ENCODE data around the gene U2AF1L4. TPM values are rescaled to one million over a fixed set of nuclear protein-coding genes. Genes with fewer than 3 reads are reported as not detected.

Gene U2AF1L4
- total and polyA plus RNA-seq, 10 of the 15 experiments (the other 5 are each of a cell fraction or from before 2014, with no cell fraction given): 7.9 to 21.6 (median 15.1) TPM

DNA sequence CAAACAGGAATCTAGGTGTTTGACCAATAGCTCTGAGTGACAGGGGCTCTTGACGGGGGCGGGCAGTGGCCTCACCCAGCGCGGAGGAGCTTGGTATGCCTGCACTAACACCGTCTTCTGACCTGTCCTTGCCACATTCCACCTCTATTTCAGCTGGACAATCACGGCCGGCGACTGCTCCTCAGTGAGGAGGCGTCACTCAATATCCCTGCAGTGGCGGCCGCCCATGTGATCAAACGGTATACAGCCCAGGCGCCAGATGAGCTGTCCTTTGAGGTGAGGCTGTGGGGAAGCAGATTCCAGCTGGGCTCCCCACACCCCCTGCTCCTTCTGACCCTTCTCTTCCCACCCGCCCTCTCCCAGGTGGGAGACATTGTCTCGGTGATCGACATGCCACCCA is 34.8 kb upstream of the U2AF1L4 start:
- Histone ChIP-seq H3K27ac (ENCODE audit: control insufficient read depth, insufficient read depth) (no peak overlapping the region), H3K4me1 (ENCODE audit: control insufficient read depth, insufficient read depth, low read length) (no peaks in the 10 kb centered on the region), H4K20me1 (ENCODE audit: control insufficient read depth, insufficient read depth) (no peaks in the 10 kb centered on the region), H3K36me3 (ENCODE audit: control insufficient read depth in 2 of 2, insufficient read depth in 2 of 2, low read length in 1 of 2) (no peaks in the 10 kb centered on the region; a peak in 1 of 4 replicates), H3K27me3 (replicated peaks in 1 of 2; ENCODE audit: control insufficient read depth in 2 of 2, insufficient read depth in 2 of 2, low read length in 1 of 2) (no peaks in the 10 kb centered on the region), H3K4me3 (no peak overlapping the region), H2AFZ (ENCODE audit: control insufficient read depth, low read depth, low read length) (no peak overlapping the region), H3K4me2 (ENCODE audit: control insufficient read depth, insufficient read depth) (no peak overlapping the region), H3K79me2 (ENCODE audit: control insufficient read depth, insufficient read depth, low read length) (no peaks in the 10 kb centered on the region), H3K9me3 (replicated peaks; ENCODE audit: control insufficient read depth, insufficient read depth, low read length) (no peaks in the 10 kb centered on the region), H3K9ac (ENCODE audit: control insufficient read depth, insufficient read depth, low read length) (no peak overlapping the region)
- in situ Hi-C loops (cut with MboI): no loop called here
- no peak for DNase-seq (ENCODE audit: low read depth, low spot score)
- POLR2A ChIA-PET: interaction anchor here (0.5 to 1.6 kb wide), 2 partner anchors 32 to 62 kb away, joined by 3 to 4 read pairs; partner anchors contain the start of gene LIN37
- no peak for ATAC-seq
- intact Hi-C loops (cut with micrococcal nuclease; ENCODE audit: unreplicated experiment): no loop called here
- CTCF ChIA-PET: no interaction called here
- no peak for FAIRE-seq
- WGBS (ENCODE audit: insufficient coverage, insufficient replicate concordance, low lambda C conversion rate, missing lambda C conversion rate): 95% methylated on average over 13 of the region's 16 CpGs
- no peak for TF ChIP-seq RAD21 (IDR thresholded peaks at IDR 0.05; ENCODE audit: insufficient read depth, low read depth, low read length)
- no peak for TF ChIP-seq TCF12 (IDR thresholded peaks at IDR 0.05; ENCODE audit: low read depth, low read length)
- TF ChIP-seq RB1 (IDR thresholded peaks at IDR 0.05; ENCODE audit: borderline replicate concordance): no peak
- no peak for TF ChIP-seq JUND (IDR thresholded peaks at IDR 0.05; ENCODE audit: low read depth, low read length)
- TF ChIP-seq CBFB (IDR thresholded peaks at IDR 0.05; ENCODE audit: low read depth): no peak
- no TSS peak for BruUV-seq (replicated peaks)
- RAD21 ChIA-PET (ENCODE audit: unreplicated experiment): no interaction called here
- SMC1A ChIA-PET (ENCODE audit: uncharacterized antibody, unreplicated experiment): no interaction called here

DNA sequence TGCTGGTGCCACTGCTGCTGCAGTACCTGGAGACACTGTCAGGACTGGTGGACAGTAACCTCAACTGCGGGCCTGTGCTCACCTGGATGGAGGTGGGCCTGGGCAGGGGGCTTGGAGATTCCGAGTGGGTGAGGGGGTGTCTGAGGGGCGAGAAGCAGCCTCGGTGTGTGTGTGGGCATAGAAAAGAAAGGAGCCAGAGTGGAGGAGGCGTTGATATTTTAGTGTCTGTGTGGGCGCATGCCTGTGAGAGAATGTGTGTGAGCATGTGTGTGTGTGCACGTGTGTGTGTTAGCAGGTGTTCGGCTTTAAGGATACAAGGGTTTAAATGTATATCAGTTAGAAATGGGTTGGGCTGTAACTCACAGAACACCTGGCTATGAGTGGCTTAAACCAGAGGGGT is 33.8 kb upstream of the U2AF1L4 start:
- Histone ChIP-seq H3K27me3 (replicated peaks in 1 of 2; ENCODE audit: control insufficient read depth in 2 of 2, insufficient read depth in 2 of 2, low read length in 1 of 2) (no peaks in the 10 kb centered on the region), H3K4me3 (no peak overlapping the region), H3K4me1 (ENCODE audit: control insufficient read depth, insufficient read depth, low read length) (no peaks in the 10 kb centered on the region), H3K9me3 (replicated peaks; ENCODE audit: control insufficient read depth, insufficient read depth, low read length) (no peaks in the 10 kb centered on the region), H2AFZ (ENCODE audit: control insufficient read depth, low read depth, low read length) (no peak overlapping the region), H3K4me2 (ENCODE audit: control insufficient read depth, insufficient read depth) (no peak overlapping the region), H3K9ac (ENCODE audit: control insufficient read depth, insufficient read depth, low read length) (no peak overlapping the region), H4K20me1 (ENCODE audit: control insufficient read depth, insufficient read depth) (no peaks in the 10 kb centered on the region), H3K36me3 (ENCODE audit: control insufficient read depth in 2 of 2, insufficient read depth in 2 of 2, low read length in 1 of 2) (no peaks in the 10 kb centered on the region; a peak in 1 of 4 replicates), H3K79me2 (ENCODE audit: control insufficient read depth, insufficient read depth, low read length) (no peaks in the 10 kb centered on the region), H3K27ac (ENCODE audit: control insufficient read depth, insufficient read depth) (no peak overlapping the region)
- no peak for TF ChIP-seq MEF2A (IDR thresholded peaks at IDR 0.05; ENCODE audit: insufficient read depth, low read depth, low read length)
- TF ChIP-seq ESRRA (IDR thresholded peaks at IDR 0.05; ENCODE audit: low read length): no peak
- intact Hi-C loops (cut with micrococcal nuclease; ENCODE audit: unreplicated experiment): no loop called here
- ChIA-PET CTCF (interaction anchor here (1.2 kb wide), 1 partner anchor 85 kb away, joined by 3 read pairs; no protein-coding TSS in a partner anchor), SMC1A (ENCODE audit: uncharacterized antibody, unreplicated experiment) (no interaction called here), RAD21 (ENCODE audit: unreplicated experiment) (no interaction called here), POLR2A (no interaction called here)
- no peak for DNase-seq (ENCODE audit: low read depth, low spot score)
- no peak for ATAC-seq
- 62% methylated on average over 8 of the region's 8 CpGs for WGBS (ENCODE audit: insufficient coverage, insufficient replicate concordance, low lambda C conversion rate, missing lambda C conversion rate)
- FAIRE-seq: no peak
- BruUV-seq (replicated peaks): no TSS peak
- in situ Hi-C loops (cut with MboI): no loop called here

All from GM12878 (cell line).